Neural cell (in vitro differentiated cells): ENCODE results near the gene LOXHD1.

Experiments
- CTCF ChIP-seq: fragments of 450-650 bp; IDR thresholded peaks from 2 replicates; pipeline ENCODE4 v1.5.1; 2014; ENCODE audit warnings: antibody characterized with exemption, mild to moderate bottlenecking, moderate library complexity; ENCODE audit not compliant: poor library complexity, severe bottlenecking
- MXI1 ChIP-seq: fragments of 450-650 bp; conservative IDR thresholded peaks from 2 replicates; pipeline ENCODE4 v1.6.1; 2014; ENCODE audit warnings: antibody characterized with exemption, mild to moderate bottlenecking; ENCODE audit not compliant: poor library complexity, severe bottlenecking

- TF ChIP-seq CTCF (no peak), MXI1 (no peak)
Observed at GRCh38 chr18:46439037-46439436, 218.0 kb downstream of the LOXHD1 start.
